ENCODE measurements around the gene SMO.
"Not testable (repeated sequence)": the region's sequence is repeated elsewhere in the genome, so short reads cannot be mapped to it uniquely, and the experiment has no call there.

SMO gene

GRCh38 chr7:129240119-129240820, 51.8 kb downstream of the SMO start:
- no peak for DNase-seq

DNA sequence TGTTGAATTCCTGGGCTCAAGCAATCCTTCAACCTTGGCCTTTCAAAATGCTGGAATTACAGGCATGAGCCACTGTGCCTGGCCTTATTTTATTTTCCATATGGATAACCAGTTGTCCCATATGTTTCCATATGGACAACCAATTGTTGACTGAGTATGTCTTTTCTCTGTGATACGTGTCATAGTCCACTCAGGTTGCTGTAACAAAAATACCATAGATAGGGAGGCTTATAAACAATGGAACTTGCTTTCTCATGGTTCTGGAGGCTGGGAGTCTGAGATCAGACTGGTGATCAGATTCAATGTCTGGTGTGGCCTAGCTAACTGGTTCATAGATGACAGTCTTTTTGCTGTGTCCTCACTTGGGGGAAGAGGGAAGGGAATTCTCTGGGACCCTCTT, 55.8 kb downstream of the SMO start:
- no peak for DNase-seq

GRCh38 chr7:129245533-129245932, 57.1 kb downstream of the SMO start:
- no peak for DNase-seq

GRCh38 chr7:129247087-129247486, 58.7 kb downstream of the SMO start:
- no peak for DNase-seq

- no peak for DNase-seq
Observed at GRCh38 chr7:129252128-129252527, 63.7 kb downstream of the SMO start.

GRCh38 chr7:129252603-129253002, 64.2 kb downstream of the SMO start:
- not testable (repeated sequence) for DNase-seq

GRCh38 chr7:129255800-129256199, 67.4 kb downstream of the SMO start:
- DNase-seq: no peak

DNA sequence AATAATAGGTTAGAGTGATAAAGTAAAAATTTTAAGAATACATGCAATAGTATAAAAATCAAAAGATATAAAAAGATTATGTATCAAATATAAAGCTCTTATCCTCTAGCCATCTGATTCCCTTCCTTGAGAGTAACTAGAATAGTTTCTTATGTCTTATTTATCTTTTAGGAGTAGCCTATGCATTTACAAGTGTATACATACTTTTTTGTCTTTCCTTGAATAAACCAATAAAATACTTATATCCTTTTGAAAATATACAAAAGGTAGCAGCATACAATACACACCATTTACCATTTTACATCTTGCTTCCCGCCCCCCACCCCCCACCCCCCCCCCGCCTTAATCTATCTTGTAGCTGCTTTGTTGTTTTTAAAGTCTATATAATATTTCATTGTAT, 67.8 kb downstream of the SMO start:
- no peak for DNase-seq

GRCh38 chr7:129257168-129257567, 68.7 kb downstream of the SMO start:
- no peak for DNase-seq

DNA sequence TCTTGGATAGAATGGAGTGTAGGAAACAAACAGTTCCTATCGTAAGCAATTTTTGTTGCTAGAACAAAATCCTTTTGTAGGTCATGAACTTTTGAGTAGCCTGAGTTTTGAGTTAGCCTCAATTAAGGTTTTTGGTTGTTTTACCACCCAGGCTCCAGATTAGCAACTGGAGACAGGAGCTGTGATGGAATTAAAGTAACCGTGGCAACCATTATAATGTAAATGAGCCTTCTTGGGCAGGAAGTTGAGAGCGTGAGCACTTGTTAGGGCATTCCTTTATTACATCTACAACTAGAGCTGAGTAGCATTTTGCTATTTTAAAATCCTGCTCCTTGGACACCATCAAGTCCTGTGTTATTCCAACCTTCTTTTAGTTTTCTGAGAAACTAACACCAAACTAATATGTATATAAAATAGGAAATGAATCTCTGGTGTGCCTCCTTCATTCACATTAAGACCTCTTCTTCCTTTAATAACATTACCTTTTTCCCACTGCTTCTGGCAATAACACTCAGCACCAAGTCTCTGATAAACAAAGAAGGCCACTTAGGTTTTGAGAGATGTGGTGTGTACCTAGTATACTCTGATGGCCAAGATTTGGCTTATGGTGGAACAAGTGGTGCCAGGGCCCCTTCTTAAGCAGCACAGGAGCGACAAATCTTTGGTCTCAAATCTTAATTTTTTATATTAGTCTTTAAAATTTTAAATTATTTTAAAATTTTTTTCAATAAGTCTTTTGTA, 70.4 kb downstream of the SMO start:
- DNase-seq: peak in 1 of 5 experiments; percentile 32

DNA sequence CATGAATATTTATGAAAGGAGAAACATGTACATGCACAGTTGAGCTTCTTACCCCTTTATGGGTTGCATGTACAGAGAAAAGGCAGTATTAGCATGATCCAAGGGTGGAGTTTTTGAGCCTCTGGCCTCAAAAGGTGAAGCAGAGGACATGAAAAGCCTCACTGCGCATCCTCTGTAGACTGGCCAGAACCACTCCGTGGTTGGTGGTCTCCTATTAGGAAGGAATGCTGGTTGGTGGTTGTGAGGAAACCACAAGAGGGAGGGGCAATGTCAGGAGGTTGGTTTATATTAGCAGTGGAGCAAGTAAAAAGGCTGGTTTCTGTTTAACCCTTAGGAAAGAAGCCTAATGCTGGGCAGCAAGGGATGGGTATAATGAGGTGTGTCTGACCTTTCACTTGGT, 73.9 kb downstream of the SMO start:
- DNase-seq: peak in 1 of 5 experiments; percentile 23
